HG03342 (cell line): ENCODE data around the gene INO80C.

Experiments
- ATAC-seq: cut with Tn5 transposase; IDR thresholded peaks from one replicate; pipeline ENCODE4 v1.9.1; 2021; ENCODE audit warnings: mild to moderate bottlenecking, moderate library complexity; ENCODE audit not compliant: unreplicated experiment

INO80C gene

GRCh38 chr18:35497370-35498197 lies at the start of gene INO80C:
TSS of gene INO80C (minus strand) at chr18:35497960. CDS start at chr18:35497874, 86 bp downstream.
- ATAC-seq = peak; percentile 92

- ATAC-seq = no peak
These were observed 49.3 kb upstream of the INO80C start for GRCh38 chr18:35547008-35547605.

DNA sequence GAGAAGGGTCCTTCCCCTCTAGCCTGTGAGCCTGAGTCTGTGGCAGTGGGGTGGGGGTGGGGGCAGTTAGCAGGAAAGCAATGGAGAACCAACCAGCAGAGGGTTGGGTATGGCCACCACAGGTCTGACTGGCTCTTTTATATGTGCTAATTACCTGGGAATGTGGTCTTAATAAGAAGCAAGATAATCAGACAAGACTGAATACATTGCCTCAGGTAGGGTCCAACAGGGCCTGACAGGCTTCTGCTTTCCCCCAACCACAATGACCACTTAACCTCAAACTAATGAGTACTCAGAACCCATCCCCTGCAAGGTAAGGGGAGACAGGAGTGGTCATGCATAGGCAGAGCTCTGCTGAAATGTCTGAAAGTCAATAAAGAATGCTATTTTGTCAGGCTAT lies 44.6 kb upstream of the INO80C start:
- ATAC-seq = no peak

- no peak for ATAC-seq
These were observed 37.5 kb upstream of the INO80C start for GRCh38 chr18:35535297-35535696.

- ATAC-seq = no peak
These were observed 36.2 kb upstream of the INO80C start for GRCh38 chr18:35533916-35534405.

DNA sequence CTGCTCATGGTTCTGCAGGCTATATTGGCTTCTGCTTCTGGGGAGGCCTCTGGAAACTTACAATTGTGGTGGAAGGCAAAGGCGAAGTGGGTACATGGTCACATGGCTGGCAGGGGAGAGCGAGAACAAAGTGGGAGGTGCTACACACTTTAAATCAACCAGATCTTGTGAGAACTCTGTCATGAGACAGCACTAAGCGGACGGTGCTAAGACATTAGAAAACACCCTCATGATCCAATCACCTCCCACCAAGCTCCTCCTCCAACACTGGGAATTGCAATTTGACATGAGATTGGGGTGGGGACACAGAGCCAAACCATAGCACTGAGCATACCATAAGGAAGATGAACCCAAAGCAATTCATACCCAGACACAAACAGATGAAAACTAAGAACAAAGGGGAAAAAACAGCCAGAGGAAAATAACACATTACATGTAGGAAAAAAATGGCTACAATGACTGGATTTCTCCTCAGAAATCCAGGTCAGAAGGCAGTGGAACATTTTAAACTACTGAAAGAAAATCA lies 31.1 kb upstream of the INO80C start:
- ATAC-seq = no peak

- ATAC-seq = no peak
These were observed 28.8 kb upstream of the INO80C start for GRCh38 chr18:35526495-35527059.

DNA sequence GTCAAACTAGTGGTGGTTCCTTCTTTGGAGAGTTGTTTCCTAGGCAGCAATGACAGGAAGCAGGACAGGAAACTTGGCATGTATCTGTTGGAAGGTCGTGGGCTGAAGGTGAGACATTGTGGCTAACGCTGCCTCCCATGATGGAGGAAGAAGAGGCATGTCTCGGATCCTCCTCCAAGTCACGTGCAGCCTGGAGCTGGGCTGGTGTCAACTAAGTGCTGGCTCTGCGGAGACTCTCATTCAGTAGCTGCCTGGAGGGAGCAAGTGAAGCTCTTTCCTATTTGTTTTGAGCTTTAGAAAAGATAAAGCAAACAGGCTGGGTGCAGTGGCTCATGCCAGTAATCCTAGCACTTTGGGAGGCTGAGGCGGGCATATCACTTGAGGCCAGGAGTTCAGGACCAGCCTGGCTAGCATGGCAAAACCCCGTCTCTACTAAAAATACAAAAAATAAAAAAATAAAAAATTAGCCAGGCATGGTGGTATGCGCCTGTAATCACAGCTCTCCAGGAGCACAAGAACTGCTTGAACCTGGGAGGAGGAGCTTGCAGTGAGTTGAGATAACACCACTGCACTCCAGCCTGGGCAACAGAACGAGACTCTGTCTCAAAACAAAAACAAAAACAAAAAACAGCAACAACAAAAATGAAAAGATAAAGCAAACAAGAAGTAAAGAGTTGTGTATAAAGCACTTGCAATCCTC lies 28.2 kb upstream of the INO80C start:
- no peak for ATAC-seq

DNA sequence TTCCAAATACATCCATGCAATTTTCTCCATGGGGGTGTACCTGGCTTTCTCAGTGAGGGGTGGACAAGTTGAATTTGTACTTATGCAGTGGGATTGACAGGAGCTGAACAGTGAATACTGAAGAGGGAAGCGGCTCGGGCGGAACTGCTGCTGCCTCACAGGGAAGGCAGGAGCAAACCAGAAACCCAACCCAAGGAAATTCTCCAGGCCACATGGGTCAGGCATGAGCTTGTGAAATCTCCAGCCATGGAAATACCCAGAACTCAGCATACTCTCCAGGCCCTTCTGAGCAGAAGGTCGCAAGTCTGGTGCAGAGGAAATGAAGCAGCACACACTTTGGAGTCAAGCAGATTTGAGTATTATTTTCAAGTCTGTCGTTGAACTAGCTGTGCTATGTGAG lies 26.5 kb upstream of the INO80C start:
- no peak for ATAC-seq

GRCh38 chr18:35522130-35522959 lies 24.6 kb upstream of the INO80C start:
- ATAC-seq = no peak

DNA sequence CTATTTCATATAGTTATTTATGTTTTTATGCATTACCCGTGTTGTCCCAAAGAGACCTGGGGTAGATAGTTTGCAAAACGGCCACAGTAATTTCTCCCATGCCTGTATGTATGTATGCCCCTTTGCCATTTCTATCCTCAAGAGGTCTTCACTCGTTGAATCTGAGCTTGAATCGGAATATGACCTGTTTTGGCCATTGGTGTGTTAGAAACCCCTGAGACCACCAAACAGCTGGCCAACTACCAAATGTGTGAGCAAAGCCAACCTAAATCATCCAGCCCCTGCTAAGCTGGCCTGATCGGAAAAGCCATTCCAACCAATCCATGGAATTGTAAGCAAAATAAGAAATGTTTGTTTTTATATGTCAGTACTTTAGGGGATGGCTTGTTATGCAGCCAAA lies 23.4 kb upstream of the INO80C start:
- ATAC-seq = no peak

- no peak for ATAC-seq
These were observed 21.6 kb upstream of the INO80C start for GRCh38 chr18:35519148-35519899.

DNA sequence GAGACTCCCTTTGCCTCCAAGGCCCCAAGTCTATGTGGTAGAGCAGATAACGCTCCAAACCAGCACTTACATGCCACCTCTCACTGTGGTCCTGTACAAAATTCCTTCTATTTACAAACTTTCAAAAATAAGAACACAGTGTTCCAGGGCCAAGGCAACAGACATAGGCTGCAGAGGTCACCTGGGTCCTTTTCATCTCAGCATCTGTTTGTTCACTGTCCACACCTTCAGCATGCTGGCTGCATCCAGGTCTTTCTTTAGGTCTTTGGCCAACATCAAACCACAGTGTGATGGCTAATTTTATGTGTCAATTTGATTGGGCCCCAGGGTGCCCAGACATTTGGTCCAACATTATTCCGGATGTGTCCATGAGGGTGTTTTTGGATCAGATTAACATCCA lies 20.0 kb upstream of the INO80C start:
- ATAC-seq = no peak

GRCh38 chr18:35516789-35517188 lies 19.0 kb upstream of the INO80C start:
- ATAC-seq = no peak

DNA sequence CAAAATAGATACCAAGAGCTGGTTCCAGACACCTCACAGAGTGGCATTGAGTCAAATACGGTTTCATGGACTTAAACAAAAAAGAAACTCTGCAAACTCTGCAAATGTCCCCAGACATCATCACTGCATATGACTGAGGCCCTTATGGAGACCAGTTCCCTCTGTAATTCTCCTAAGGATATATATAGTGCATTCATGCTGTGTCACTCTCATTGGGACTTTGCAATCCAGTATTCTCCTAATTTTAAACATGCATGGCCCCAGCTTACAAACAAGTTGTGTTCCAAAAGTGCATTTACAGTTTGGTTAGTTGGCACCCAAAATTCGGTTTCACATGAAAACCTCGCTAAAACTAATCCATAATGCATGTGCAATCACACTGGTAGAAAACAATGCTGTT lies 18.6 kb upstream of the INO80C start:
- no peak for ATAC-seq

DNA sequence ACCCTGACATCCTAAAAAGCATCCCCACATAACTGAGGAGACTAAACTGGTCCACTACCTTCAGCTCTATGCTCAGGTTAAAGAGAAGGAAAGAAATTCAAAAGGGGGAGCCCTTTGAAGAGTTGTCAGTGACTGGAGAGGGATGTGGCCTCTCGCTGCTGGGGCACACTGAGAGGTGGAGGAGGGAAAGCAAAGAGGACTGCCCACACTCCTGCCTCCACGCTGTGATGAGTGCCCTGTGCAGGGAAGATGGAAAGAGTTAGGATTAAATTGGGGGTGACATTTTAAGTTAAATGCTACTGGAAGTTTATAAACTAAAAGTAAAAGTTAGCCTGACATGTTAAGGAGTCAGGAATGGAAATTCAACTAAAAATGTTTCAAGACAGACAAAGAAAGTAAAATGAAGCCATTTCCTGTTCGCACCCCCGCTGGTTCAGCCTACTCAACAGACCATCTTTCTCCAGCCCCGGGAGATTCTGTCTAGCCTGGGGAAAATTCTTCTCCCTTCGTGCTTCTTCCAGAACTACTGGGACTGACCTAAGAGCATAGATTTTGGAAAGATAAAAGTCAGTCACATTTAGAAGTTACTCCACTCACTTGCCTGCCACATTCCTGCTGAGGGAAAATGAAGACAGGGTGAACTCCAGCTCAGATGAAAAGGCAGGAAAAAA lies 17.8 kb upstream of the INO80C start:
- ATAC-seq = no peak

- no peak for ATAC-seq
These were observed 17.1 kb upstream of the INO80C start for GRCh38 chr18:35514752-35515459.

DNA sequence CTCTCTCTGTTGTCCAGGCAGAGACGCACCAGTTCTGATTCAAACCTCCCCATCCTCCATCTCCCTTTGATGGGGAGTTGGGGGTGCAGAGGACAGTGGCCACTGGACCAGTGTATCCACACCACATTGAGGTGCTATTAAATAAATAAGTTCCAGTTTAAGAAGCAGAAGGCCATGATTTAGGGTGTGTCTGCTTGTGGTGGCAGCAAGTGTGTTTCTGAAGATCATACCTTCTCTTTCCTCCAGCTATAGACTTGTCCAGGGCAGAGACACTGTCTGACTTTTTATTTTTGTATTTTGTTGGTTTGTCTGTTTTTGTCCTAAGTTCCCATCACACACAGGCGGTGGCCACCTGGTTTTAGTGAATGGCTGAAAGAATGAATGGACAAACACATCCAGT lies 16.5 kb upstream of the INO80C start:
- ATAC-seq = no peak
